H1 (cell line): Measurements from ENCODE around the gene TBC1D16. TPM values are rescaled to one million over a fixed set of nuclear protein-coding genes. Genes with fewer than 3 reads are reported as not detected.

Source experiments
- CTCF ChIA-PET: fragments of 300-600 bp; sonication (Branson Sonifier 250); formaldehyde crosslinking; loops from one replicate; lab custom pipeline; 2021; ENCODE audit not compliant: partially characterized antibody; lab: Charles Lee
- POLR2A ChIA-PET: fragments of 300-600 bp; sonication (Branson Sonifier 250); formaldehyde crosslinking; loops from one replicate; lab custom pipeline; 2021; ENCODE audit warnings: inconsistent platforms; ENCODE audit not compliant: partially characterized antibody; lab: Charles Lee
- DNase-seq, 2 experiments: peaks; one replicate each; pipeline versions ENCODE4 v3.0.0 to v3.0.0-alpha.2; 2010 to 2022; ENCODE audit warnings: low spot score in 2 of 2, low read depth in 1 of 2, mixed read lengths in 1 of 2
- FAIRE-seq: peaks from 2 replicates; lab custom pipeline; 2011; peaks lifted over from hg19 to GRCh38; lab: Jason Lieb, UNC
- H2AFZ ChIP-seq: 2 replicates; pipeline ENCODE4 v1.8.1; 2012; ENCODE audit warnings: low read length, inconsistent platforms
- H2AK5ac ChIP-seq: 2 replicates; pipeline ENCODE4 v1.6.1; 2013; ENCODE audit warnings: low read depth, low read length
- H2BK120ac ChIP-seq: replicated peaks from 2 replicates; pipeline ENCODE3; 2013; ENCODE audit warnings: low read depth, low read length, inconsistent platforms
- H2BK12ac ChIP-seq: 2 replicates; pipeline ENCODE4 v1.6.1; 2013; ENCODE audit warnings: low read depth, low read length
- H2BK15ac ChIP-seq: 2 replicates; pipeline ENCODE4 v1.6.1; 2013; ENCODE audit warnings: low read length
- H2BK20ac ChIP-seq: 2 replicates; pipeline ENCODE4 v1.6.1; 2013; ENCODE audit warnings: low read length
- H2BK5ac ChIP-seq: 2 replicates; pipeline ENCODE4 v1.6.1; 2013; ENCODE audit warnings: low read depth, low read length
- H3K14ac ChIP-seq: 2 replicates; pipeline ENCODE4 v1.6.1; 2013; ENCODE audit warnings: inconsistent platforms; ENCODE audit not compliant: insufficient read length
- H3K18ac ChIP-seq: 2 replicates; pipeline ENCODE4 v1.6.1; 2013; ENCODE audit warnings: low read length; ENCODE audit errors: extremely low read depth
- H3K23ac ChIP-seq: 2 replicates; pipeline ENCODE4 v1.6.1; 2013; ENCODE audit warnings: inconsistent platforms; ENCODE audit not compliant: insufficient read length
- H3K23me2 ChIP-seq: 2 replicates; pipeline ENCODE4 v1.6.1; 2013; ENCODE audit warnings: low read depth, low read length
- H3K27ac ChIP-seq: 2 replicates; pipeline ENCODE4 v1.6.1; 2011; ENCODE audit warnings: low read depth, low read length, inconsistent platforms
- H3K27me3 ChIP-seq, 4 experiments: replicated peaks in 1 of 4; 1 replicate in 1 of 4; 2 replicates in 3 of 4; pipeline versions ENCODE4 v1.6.1 to v1.8.1; 2011 to 2013; ENCODE audit warnings: low read length in 3 of 4, mild to moderate bottlenecking in 3 of 4, inconsistent platforms in 2 of 4, mixed read lengths in 2 of 4, moderate library complexity in 1 of 4; ENCODE audit not compliant: control insufficient read depth in 3 of 4, insufficient read depth in 3 of 4; ENCODE audit errors: extremely low read depth in 1 of 4
- H3K36me3 ChIP-seq, 4 experiments: 2 replicates each; pipeline versions ENCODE4 v1.6.1 to v1.8.1; 2011 to 2013; ENCODE audit warnings: mild to moderate bottlenecking in 4 of 4, low read length in 3 of 4, moderate library complexity in 2 of 4, control low read depth in 1 of 4, inconsistent platforms in 1 of 4; ENCODE audit not compliant: insufficient read depth in 4 of 4, control insufficient read depth in 2 of 4
- H3K4ac ChIP-seq: replicated peaks from 2 replicates; pipeline ENCODE3; 2013; ENCODE audit warnings: low read length, low read depth, mixed read lengths, inconsistent platforms; ENCODE audit not compliant: insufficient read length
- H3K4me1 ChIP-seq, 4 experiments: replicated peaks in 1 of 4; 1 replicate in 1 of 4; 2 replicates in 3 of 4; pipeline versions ENCODE4 v1.6.1 to v1.8.1; 2011 to 2013; ENCODE audit warnings: low read length in 3 of 4, inconsistent platforms in 2 of 4, mixed read lengths in 1 of 4; ENCODE audit not compliant: insufficient read depth in 4 of 4, control insufficient read depth in 3 of 4
- H3K4me2 ChIP-seq, 2 experiments: 2 replicates each; pipeline versions ENCODE4 v1.6.1 to v1.8.1; 2011 to 2013; ENCODE audit warnings: low read depth in 2 of 2, low read length in 2 of 2, control low read depth in 1 of 2, inconsistent platforms in 1 of 2, mild to moderate bottlenecking in 1 of 2; ENCODE audit not compliant: insufficient read depth in 1 of 2
- H3K4me3 ChIP-seq, 4 experiments: fragments of 200-600, 300-600 bp in 1 of 4; sonication (generic), shearing (Covaris generic), sonication (Bioruptor Twin) in 1 of 4; 2 replicates each; pipeline versions ENCODE4 v1.5.1 to v1.8.1; 2011 to 2016; ENCODE audit warnings: low read length in 4 of 4, low read depth in 3 of 4, control low read depth in 2 of 4, inconsistent platforms in 2 of 4, mild to moderate bottlenecking in 2 of 4, mixed read lengths in 1 of 4, moderate library complexity in 1 of 4; ENCODE audit not compliant: insufficient read depth in 2 of 4; ENCODE audit errors: extremely low read depth in 1 of 4
- H3K56ac ChIP-seq: replicated peaks from 2 replicates; pipeline ENCODE3; 2013; ENCODE audit warnings: low read depth, mild to moderate bottlenecking, mixed read lengths, low read length, inconsistent platforms; ENCODE audit not compliant: insufficient read length
- H3K79me1 ChIP-seq: 2 replicates; pipeline ENCODE4 v1.6.1; 2013; ENCODE audit warnings: low read depth, low read length, control low read depth
- H3K79me2 ChIP-seq, 2 experiments: 2 replicates each; pipeline versions ENCODE4 v1.6.1 to v1.8.1; 2012 to 2013; ENCODE audit warnings: low read length in 2 of 2, mild to moderate bottlenecking in 2 of 2, inconsistent platforms in 1 of 2; ENCODE audit not compliant: insufficient read depth in 2 of 2, control insufficient read depth in 1 of 2
- H3K9ac ChIP-seq, 4 experiments: replicated peaks in 1 of 4; 1 replicate in 1 of 4; 2 replicates in 3 of 4; pipeline versions ENCODE4 v1.6.1 to v1.8.1; 2011 to 2013; ENCODE audit warnings: low read depth in 3 of 4, low read length in 3 of 4, control low read depth in 2 of 4, mild to moderate bottlenecking in 2 of 4, moderate library complexity in 2 of 4, inconsistent platforms in 1 of 4; ENCODE audit errors: extremely low read depth in 1 of 4
- H3K9me3 ChIP-seq, 2 experiments: 2 replicates each; pipeline versions ENCODE4 v1.6.1 to v1.8.1; 2012 to 2013; ENCODE audit warnings: mild to moderate bottlenecking in 2 of 2, moderate library complexity in 2 of 2, control low read depth in 1 of 2, inconsistent platforms in 1 of 2, low read depth in 1 of 2, low read length in 1 of 2, mixed read lengths in 1 of 2; ENCODE audit not compliant: insufficient read depth in 2 of 2
- H4K20me1 ChIP-seq, 2 experiments: replicated peaks in 1 of 2; 2 replicates each; pipeline versions ENCODE3 to v1.8.1; 2011 to 2013; ENCODE audit warnings: inconsistent platforms in 2 of 2, low read length in 2 of 2, mild to moderate bottlenecking in 1 of 2; ENCODE audit not compliant: insufficient read depth in 2 of 2, control insufficient read depth in 1 of 2
- H4K5ac ChIP-seq: 2 replicates; pipeline ENCODE4 v1.6.1; 2013; ENCODE audit warnings: low read length, low read depth, mixed read lengths, inconsistent platforms; ENCODE audit not compliant: insufficient read length
- H4K8ac ChIP-seq: 2 replicates; pipeline ENCODE4 v1.8.0; 2013; ENCODE audit warnings: mild to moderate bottlenecking, moderate library complexity, low read length, inconsistent platforms; ENCODE audit not compliant: insufficient read depth; ENCODE audit errors: extremely low read depth
- H4K91ac ChIP-seq: replicated peaks from 2 replicates; pipeline ENCODE3; 2013; ENCODE audit warnings: low read length, mixed read lengths, inconsistent platforms; ENCODE audit not compliant: insufficient read length
- ASH2L ChIP-seq: fragments of 200-600, 300-600 bp; sonication (generic); IDR thresholded peaks from one replicate; pipeline ENCODE4 v1.7.1; 2017; ENCODE audit warnings: low read length
- BCL11A ChIP-seq, 2 experiments: IDR thresholded peaks; one replicate each; pipeline ENCODE4 v1.6.1; 2011; ENCODE audit warnings: low read depth in 2 of 2, low read length in 2 of 2, mild to moderate bottlenecking in 2 of 2
- CBX5 ChIP-seq: fragments of 300-800, 300-1000 bp; sonication (generic); IDR thresholded peaks from 2 replicates; pipeline ENCODE4 v1.7.1; 2016; ENCODE audit warnings: antibody characterized with exemption, low read length, low read depth
- CHD1 ChIP-seq: IDR thresholded peaks from 2 replicates; pipeline ENCODE4 v1.6.1; 2012; ENCODE audit warnings: low read depth, low read length, improper control_type of control experiment
- GABPA ChIP-seq: IDR thresholded peaks from 2 replicates; pipeline ENCODE4 v1.6.1; 2011; ENCODE audit warnings: mild to moderate bottlenecking, low read length, moderate library complexity, borderline replicate concordance; ENCODE audit not compliant: insufficient read depth
- HDAC6 ChIP-seq: IDR thresholded peaks from one replicate; pipeline ENCODE4 v1.7.1; 2012; ENCODE audit warnings: low read depth, mild to moderate bottlenecking, inconsistent platforms, low read length, moderate library complexity
- MAFK ChIP-seq: IDR thresholded peaks from 2 replicates; pipeline ENCODE4 v1.6.1; 2012; ENCODE audit warnings: low read depth, mild to moderate bottlenecking, improper control_type of control experiment, low read length
- RXRA ChIP-seq: IDR thresholded peaks from 2 replicates; pipeline ENCODE4 v1.6.1; 2011; ENCODE audit warnings: low read depth, mild to moderate bottlenecking, low read length, moderate library complexity; ENCODE audit not compliant: insufficient read depth
- TAF1 ChIP-seq: IDR thresholded peaks from 2 replicates; pipeline ENCODE4 v1.6.1; 2011; ENCODE audit warnings: mild to moderate bottlenecking, low read depth, low read length
- TCF12 ChIP-seq: IDR thresholded peaks from 2 replicates; pipeline ENCODE4 v1.6.1; 2011; ENCODE audit warnings: low read depth, mild to moderate bottlenecking, low read length
- ZNF274 ChIP-seq: IDR thresholded peaks from 2 replicates; pipeline ENCODE4 v1.7.0; 2012; ENCODE audit warnings: low read length, borderline replicate concordance; ENCODE audit errors: extremely low read depth
- WGBS, 2 experiments: shearing (Covaris generic) in 1 of 2; methylation state at CpG; one replicate each; pipeline versions ENCODE4 v1.1.6 to v1.1.7; 2013 to 2015; ENCODE audit warnings: low lambda C conversion rate in 2 of 2, mixed read lengths in 2 of 2, inconsistent platforms in 1 of 2, low coverage in 1 of 2, missing lambda C conversion rate in 1 of 2; ENCODE audit not compliant: insufficient replicate concordance in 2 of 2, insufficient coverage in 1 of 2, insufficient read length in 1 of 2; ENCODE audit errors: extremely low coverage in 1 of 2, missing lambda C conversion rate in 1 of 2; 5-methylcytosine and 5-hydroxymethylcytosine counted together
- polyA plus RNA-seq, 7 experiments: library from polyadenylated mRNA; depleted of rRNA in 3 of 7; stranded (reverse) in 5 of 7; unstranded in 2 of 7; fragments of >200 nt in 5 of 7; fragments of 200-250 nt in 2 of 7; gene quantifications; 1 replicate in 5 of 7; 2 replicates in 1 of 7; 4 replicates in 1 of 7; pipeline versions ENCODE4 v1.2.1 to v1.2.3, GENCODE V29; 2011 to 2013; ENCODE audit warnings: missing spikeins in 2 of 7, mixed read lengths in 2 of 7
- total RNA-seq: library from RNA; stranded (reverse); fragmentation: NEBNext Ultra II Directional; extraction: Animal tissue kit (Norgen Biotek cat#: 25700); gene quantifications from 2 replicates; pipeline ENCODE4 v1.2.1, GENCODE V29; 2021
- TF ChIP-seq, protein P1 (sequence below): IDR thresholded peaks from 2 replicates; pipeline ENCODE4 v1.6.1; 2012; ENCODE audit warnings: low read length, inconsistent platforms

Gene TBC1D16
- total and polyA plus RNA-seq, 2 of the 8 experiments (the other 6 are each of a cell fraction or from before 2014, with no cell fraction given), result 21.1 to 109 TPM

DNA sequence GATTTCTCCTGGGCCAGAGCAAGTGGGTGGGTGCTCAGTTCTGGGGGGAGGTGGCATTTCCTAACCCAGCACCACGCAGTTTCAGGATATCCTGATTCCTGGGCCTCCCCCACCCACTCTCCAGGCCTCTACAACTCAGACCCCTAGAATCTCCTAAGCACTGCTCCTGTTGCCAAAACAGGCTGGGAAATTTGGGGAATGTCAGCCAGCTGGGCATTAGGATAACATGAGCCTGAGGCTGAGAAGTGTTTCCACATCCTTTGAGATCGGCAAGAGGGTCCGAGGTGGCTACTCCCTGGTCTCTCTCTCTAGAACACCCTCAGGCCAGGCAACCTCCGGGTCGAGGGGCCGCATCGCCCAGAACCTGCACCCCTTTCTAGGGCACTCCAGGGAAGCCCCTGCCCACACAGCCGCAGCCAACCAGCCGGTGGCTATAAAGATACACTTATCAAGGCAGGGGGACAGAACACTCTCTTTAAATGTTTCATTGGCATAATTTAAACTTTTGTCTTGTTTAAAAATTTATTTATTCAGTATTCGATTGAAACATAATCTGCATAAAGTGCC is 23.6 kb downstream of the TBC1D16 start:
- no peak overlapping the region for H3K27ac ChIP-seq
- no peak overlapping the region for H3K4ac ChIP-seq
- H3K4me3 ChIP-seq, result no peak overlapping the region
- H2BK20ac ChIP-seq, result no peak overlapping the region
- no peak overlapping the region for H2BK15ac ChIP-seq
- H3K4me1 ChIP-seq, result peaks cover 0 to 4% (median 0%) of the 10 kb centered on the region in 4 experiments; a peak in 5 of 7 replicates
- DNase-seq (no peak), FAIRE-seq (no peak)
- H4K91ac ChIP-seq, result no peak overlapping the region
- peaks cover 0 to 19% of the 10 kb centered on the region in 2 experiments; a peak in 2 of 4 replicates for H3K79me2 ChIP-seq
- no peaks in the 10 kb centered on the region; a peak in 1 of 4 replicates for H3K9me3 ChIP-seq
- peaks cover 0 to 20% (median 13%) of the 10 kb centered on the region in 4 experiments; a peak in 4 of 8 replicates for H3K36me3 ChIP-seq
- no peak overlapping the region for H2BK120ac ChIP-seq
- H3K23ac ChIP-seq, result no peak overlapping the region
- H3K4me2 ChIP-seq, result no peak overlapping the region
- H3K18ac ChIP-seq, result no peak overlapping the region
- no peak overlapping the region for H3K9ac ChIP-seq
- peaks cover 13% of the 10 kb centered on the region for H3K79me1 ChIP-seq
- 89% methylated on average over 10 of the region's 10 CpGs; no CpG with 5 or more reads in 1 of the 2 experiments for WGBS, 2 experiments
- H3K27me3 ChIP-seq, result no peaks in the 10 kb centered on the region
- H4K5ac ChIP-seq, result no peak overlapping the region
- ChIA-PET POLR2A (interaction anchor here (4.5 kb wide), 2 partner anchors 10 to 18 kb away, joined by 15 to 34 read pairs; no protein-coding TSS in a partner anchor), CTCF (interaction anchor here (10.2 kb wide), 1 partner anchor 18 kb away, joined by 110 read pairs; no protein-coding TSS in a partner anchor)
- no peak overlapping the region for H4K8ac ChIP-seq
- H2BK12ac ChIP-seq, result no peak overlapping the region
- H2AK5ac ChIP-seq, result no peak overlapping the region
- no peak overlapping the region for H2BK5ac ChIP-seq
- H2AFZ ChIP-seq, result no peak overlapping the region
- H4K20me1 ChIP-seq, result peaks cover 7 to 24% of the 10 kb centered on the region in 2 experiments
- H3K56ac ChIP-seq, result no peak overlapping the region
- no peaks in the 10 kb centered on the region for H3K23me2 ChIP-seq
- H3K14ac ChIP-seq, result no peak overlapping the region
- TF ChIP-seq CBX5, result no peak
- TF ChIP-seq TCF12, result no peak
- TF ChIP-seq CHD1, result no peak
- no peak for TF ChIP-seq MAFK
- no peak for TF ChIP-seq HDAC6
- no peak for TF ChIP-seq RXRA
- no peak for TF ChIP-seq BCL11A (IDR thresholded peaks at IDR 0.05; ENCODE audit: low read depth in 2 of 2, low read length in 2 of 2)
- TF ChIP-seq TAF1, result no peak
- TF ChIP-seq ZNF274, result no peak
- no peak for TF ChIP-seq GABPA
- TF ChIP-seq, protein P1, sequence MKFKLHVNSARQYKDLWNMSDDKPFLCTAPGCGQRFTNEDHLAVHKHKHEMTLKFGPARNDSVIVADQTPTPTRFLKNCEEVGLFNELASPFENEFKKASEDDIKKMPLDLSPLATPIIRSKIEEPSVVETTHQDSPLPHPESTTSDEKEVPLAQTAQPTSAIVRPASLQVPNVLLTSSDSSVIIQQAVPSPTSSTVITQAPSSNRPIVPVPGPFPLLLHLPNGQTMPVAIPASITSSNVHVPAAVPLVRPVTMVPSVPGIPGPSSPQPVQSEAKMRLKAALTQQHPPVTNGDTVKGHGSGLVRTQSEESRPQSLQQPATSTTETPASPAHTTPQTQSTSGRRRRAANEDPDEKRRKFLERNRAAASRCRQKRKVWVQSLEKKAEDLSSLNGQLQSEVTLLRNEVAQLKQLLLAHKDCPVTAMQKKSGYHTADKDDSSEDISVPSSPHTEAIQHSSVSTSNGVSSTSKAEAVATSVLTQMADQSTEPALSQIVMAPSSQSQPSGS, result no peak
- TF ChIP-seq ASH2L, result no peak
